Left lung (tissue), 10 donors: Measurements from ENCODE around the gene VAV3. TPM values are rescaled to one million over a fixed set of nuclear protein-coding genes. Genes with fewer than 3 reads are reported as not detected.

Experiments used
- ATAC-seq: fragments of 200-7000 bp; cut with Tn5 transposase; one replicate; pipeline ENCODE4 v1.9.1; 2020; ENCODE audit warnings: moderate library complexity
- DNase-seq, 4 donors: peaks; one replicate each; pipeline ENCODE4 v3.0.0-alpha.2; 2013 to 2020
- H3K27ac ChIP-seq, 2 donors: fragments of 200-600 bp; sonication (generic) in 1 of 2; one replicate each; pipeline versions ENCODE4 v1.5.0 to v1.8.0; 2020 to 2021
- H3K27me3 ChIP-seq, 2 donors: fragments of 200-600 bp; sonication (generic) in 1 of 2; one replicate each; pipeline versions ENCODE4 v1.5.0 to v1.8.0; 2020 to 2021
- H3K36me3 ChIP-seq, 2 donors: fragments of 200-600 bp; sonication (generic) in 1 of 2; one replicate each; pipeline versions ENCODE4 v1.5.0 to v1.8.0; 2020 to 2021
- H3K4me1 ChIP-seq, 2 donors: fragments of 200-600 bp; one replicate each; pipeline ENCODE4 v1.8.0; 2021
- H3K4me3 ChIP-seq, 2 donors: fragments of 200-600 bp; sonication (generic) in 1 of 2; one replicate each; pipeline versions ENCODE4 v1.5.0 to v1.8.0; 2020 to 2021; ENCODE audit warnings: mild to moderate bottlenecking in 1 of 2
- H3K9me3 ChIP-seq, 2 donors: fragments of 200-600 bp; sonication (generic) in 1 of 2; one replicate each; pipeline versions ENCODE4 v1.5.0 to v1.8.0; 2020 to 2021
- intact Hi-C, 2 donors: fragments of 100-400 bp; cut with DNase I; formaldehyde crosslinking; loops; one replicate each; pipeline versions ENCODE4 v1.11.2 to v1.14.2; 2022
- polyA plus RNA-seq, 6 donors: library from polyadenylated mRNA; unstranded; fragments of 120-200 nt; gene quantifications; one replicate each; pipeline ENCODE4 v1.2.1, GENCODE V29; 2013; ENCODE audit not compliant: insufficient read length in 6 of 6
- total RNA-seq, 2 donors: library from RNA; stranded (reverse); fragmentation: NEBNext Ultra II Directional; extraction: Animal tissue kit (Norgen Biotek cat#: 25700); gene quantifications; one replicate each; pipeline ENCODE4 v1.2.1, GENCODE V29; 2021
- TF ChIP-seq, protein P1 (sequence below), 2 donors: fragments of 200-600 bp; sonication (generic) in 1 of 2; IDR thresholded peaks; one replicate each; pipeline versions ENCODE4 v1.5.0 to v1.8.0; 2021; ENCODE audit warnings: antibody characterized with exemption in 2 of 2
- donor health status: DM: no; HTN: yes; CAD: no.
- donor health status: DM: no; HTN: no; CAD: no.

VAV3 gene
- total and polyA plus RNA-seq, 8 donors = 5.3 to 14.5 (median 7.2) TPM

DNA sequence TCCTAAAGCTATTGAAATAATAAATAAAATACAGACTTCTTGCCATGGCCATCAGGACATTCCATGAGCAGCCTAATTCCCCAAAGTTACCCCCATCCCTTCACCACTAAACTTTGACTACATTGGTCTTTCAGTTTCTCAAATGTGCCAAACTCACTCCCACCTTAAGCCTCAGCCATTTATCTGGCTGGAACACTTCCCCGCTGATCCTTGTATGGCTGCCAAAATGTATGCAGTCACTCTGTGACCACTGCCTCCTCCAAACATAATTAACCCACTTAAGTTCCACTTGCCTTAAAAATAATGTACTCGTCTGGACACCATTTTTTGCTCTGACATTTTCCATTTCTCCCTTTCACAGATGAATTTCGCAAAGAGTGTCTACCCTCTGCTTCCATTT lies 416.7 kb downstream of the VAV3 start:
- Histone ChIP-seq H3K4me1 (no peaks in the 10 kb centered on the region), H3K4me3 (no peak overlapping the region), H3K9me3 (no peaks in the 10 kb centered on the region), H3K36me3 (no peaks in the 10 kb centered on the region), H3K27me3 (no peaks in the 10 kb centered on the region), H3K27ac (no peak overlapping the region)
- no peak for ATAC-seq
- TF ChIP-seq, protein P1, sequence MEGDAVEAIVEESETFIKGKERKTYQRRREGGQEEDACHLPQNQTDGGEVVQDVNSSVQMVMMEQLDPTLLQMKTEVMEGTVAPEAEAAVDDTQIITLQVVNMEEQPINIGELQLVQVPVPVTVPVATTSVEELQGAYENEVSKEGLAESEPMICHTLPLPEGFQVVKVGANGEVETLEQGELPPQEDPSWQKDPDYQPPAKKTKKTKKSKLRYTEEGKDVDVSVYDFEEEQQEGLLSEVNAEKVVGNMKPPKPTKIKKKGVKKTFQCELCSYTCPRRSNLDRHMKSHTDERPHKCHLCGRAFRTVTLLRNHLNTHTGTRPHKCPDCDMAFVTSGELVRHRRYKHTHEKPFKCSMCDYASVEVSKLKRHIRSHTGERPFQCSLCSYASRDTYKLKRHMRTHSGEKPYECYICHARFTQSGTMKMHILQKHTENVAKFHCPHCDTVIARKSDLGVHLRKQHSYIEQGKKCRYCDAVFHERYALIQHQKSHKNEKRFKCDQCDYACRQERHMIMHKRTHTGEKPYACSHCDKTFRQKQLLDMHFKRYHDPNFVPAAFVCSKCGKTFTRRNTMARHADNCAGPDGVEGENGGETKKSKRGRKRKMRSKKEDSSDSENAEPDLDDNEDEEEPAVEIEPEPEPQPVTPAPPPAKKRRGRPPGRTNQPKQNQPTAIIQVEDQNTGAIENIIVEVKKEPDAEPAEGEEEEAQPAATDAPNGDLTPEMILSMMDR (IDR thresholded peaks at IDR 0.05) = no peak
- no peak for DNase-seq
- intact Hi-C loops = no loop called here

DNA sequence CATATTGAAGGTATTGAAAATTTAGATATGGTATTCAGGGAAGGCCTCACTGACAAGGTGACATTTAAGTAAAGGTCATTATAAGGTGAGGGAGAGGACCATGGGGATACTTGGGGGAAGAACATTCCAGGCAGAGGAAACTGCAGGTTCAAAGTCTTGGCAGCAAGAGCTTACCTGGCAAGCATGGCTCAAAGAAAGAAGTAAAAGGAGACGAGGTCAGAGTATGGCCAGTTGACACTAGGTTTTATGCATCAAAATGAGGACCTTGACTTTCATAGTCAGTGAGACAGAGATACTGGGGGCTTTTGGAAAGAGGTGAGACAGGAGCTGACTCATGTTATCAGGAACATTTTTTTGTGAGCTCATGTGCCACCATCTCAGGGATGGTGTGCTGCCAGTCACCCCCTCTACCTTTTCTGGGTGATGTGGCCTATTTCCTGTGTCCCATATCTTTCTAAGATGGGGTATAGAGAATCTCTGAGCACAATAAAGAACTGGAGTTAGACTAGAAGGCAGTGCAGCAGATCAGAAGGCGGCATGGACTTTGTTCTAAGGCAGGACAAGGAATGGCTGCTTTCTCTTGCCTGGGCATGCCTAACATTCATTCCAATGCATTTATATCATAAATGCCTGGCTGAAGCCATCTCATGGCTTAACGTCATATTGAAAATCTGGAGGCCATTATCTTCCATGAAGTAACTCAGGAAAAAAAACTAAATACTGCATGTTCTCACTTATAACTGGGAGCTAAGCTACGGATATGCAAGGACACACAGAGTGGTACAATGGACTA lies 417.4 kb downstream of the VAV3 start:
- Histone ChIP-seq H3K4me3 (no peak overlapping the region), H3K27me3 (no peaks in the 10 kb centered on the region), H3K36me3 (no peaks in the 10 kb centered on the region), H3K9me3 (no peaks in the 10 kb centered on the region), H3K27ac (no peak overlapping the region), H3K4me1 (no peaks in the 10 kb centered on the region)
- intact Hi-C loops = no loop called here
- ATAC-seq (no peak), DNase-seq (no peak)
- TF ChIP-seq, protein P1 (IDR thresholded peaks at IDR 0.05) = no peak

DNA sequence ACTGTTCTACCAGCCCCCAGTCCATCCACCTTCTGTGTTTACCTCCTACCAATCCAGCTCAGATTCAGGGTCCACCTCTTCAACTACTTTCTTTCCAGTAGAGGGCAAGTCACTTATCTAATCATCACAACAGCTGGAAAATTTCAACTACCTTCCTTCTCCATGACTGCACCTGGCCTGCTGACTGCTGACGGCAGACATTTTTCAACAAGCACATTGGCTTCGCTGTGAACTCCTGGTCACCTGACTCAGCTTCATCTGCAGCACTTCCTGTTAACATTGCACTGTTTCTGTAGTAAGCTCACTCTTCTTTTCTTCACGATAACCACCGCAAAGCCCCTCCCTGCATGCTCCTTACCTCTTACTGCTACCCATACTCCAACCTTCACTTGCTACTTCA lies 418.4 kb downstream of the VAV3 start:
- Histone ChIP-seq H3K27ac (no peak overlapping the region), H3K27me3 (no peaks in the 10 kb centered on the region), H3K4me3 (no peak overlapping the region), H3K36me3 (no peaks in the 10 kb centered on the region), H3K4me1 (no peaks in the 10 kb centered on the region), H3K9me3 (no peaks in the 10 kb centered on the region)
- TF ChIP-seq, protein P1 (IDR thresholded peaks at IDR 0.05) = no peak
- intact Hi-C loops = no loop called here
- ATAC-seq (no peak), DNase-seq (no peak)

DNA sequence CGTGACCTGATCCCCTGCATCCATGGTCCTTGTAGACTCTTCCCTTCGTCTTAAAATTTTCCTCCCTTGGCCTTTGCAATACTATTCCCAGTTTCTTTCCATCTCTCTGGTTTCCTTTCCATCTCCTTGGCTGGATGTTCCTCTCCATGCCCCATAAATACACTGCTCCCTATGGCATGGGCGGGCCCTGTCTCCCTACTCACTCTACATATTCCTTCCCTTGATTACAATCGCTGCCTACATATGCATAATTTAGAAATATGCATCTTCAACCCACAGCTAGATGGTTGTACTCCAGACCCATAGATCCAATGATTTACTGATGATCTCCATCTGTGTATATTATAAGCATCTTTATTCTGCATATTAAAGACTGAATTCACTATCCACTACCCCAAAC lies 419.1 kb downstream of the VAV3 start:
- no peak overlapping the region for H3K27ac ChIP-seq
- no peaks in the 10 kb centered on the region for H3K27me3 ChIP-seq
- TF ChIP-seq, protein P1 (IDR thresholded peaks at IDR 0.05) = no peak
- no peaks in the 10 kb centered on the region for H3K9me3 ChIP-seq
- intact Hi-C loops = no loop called here
- H3K4me1 ChIP-seq = no peaks in the 10 kb centered on the region
- H3K36me3 ChIP-seq = no peaks in the 10 kb centered on the region
- no peak overlapping the region for H3K4me3 ChIP-seq
- DNase-seq = no peak
- no peak for ATAC-seq

DNA sequence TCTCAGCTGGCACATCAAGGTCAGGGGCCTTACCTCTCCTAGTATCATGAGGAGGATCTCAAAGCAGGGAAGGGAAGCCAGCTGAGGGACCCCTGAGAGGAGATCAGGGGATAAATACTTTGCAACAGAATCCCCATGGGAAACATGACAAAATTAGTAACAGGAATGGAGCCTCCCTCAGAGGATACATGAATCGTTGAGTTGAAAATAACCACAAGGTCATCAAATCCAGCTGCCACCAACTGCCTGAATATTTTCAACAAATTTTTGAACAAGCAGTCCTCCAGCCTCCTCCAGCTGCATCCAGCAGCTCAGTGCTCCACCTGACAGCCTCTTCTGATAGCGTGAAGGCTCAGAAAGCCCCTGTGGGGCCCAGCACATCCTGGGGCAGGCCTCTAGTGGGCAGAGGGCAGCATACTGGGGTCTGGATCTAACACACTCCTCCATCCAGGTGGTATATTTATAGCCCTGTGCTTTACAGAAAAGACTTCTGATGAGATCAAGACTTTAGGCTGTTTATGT lies 419.9 kb downstream of the VAV3 start:
- TF ChIP-seq, protein P1 (IDR thresholded peaks at IDR 0.05) = no peak
- no peaks in the 10 kb centered on the region for H3K9me3 ChIP-seq
- no peaks in the 10 kb centered on the region for H3K4me1 ChIP-seq
- no peak for DNase-seq
- no peaks in the 10 kb centered on the region for H3K36me3 ChIP-seq
- no peak overlapping the region for H3K4me3 ChIP-seq
- no peak overlapping the region for H3K27ac ChIP-seq
- no peaks in the 10 kb centered on the region for H3K27me3 ChIP-seq
- intact Hi-C loops = no loop called here
- no peak for ATAC-seq
